Activated CD8-positive, alpha-beta memory T cell treated with anti-CD3 and anti-CD28 coated beads for 48 hours (primary cell): ENCODE measurements around the gene RAB6B.

Source experiments
- DNase-seq, 3 experiments: peaks; one replicate each; pipeline ENCODE4 v3.0.0-alpha.2; 2020; ENCODE audit warnings: low read depth in 2 of 3, low spot score in 2 of 3

Gene RAB6B

GRCh38 chr3:133881939-133882825 lies 13.5 kb downstream of the RAB6B start:
- DNase-seq: no peak

GRCh38 chr3:133881492-133881891 lies 14.2 kb downstream of the RAB6B start:
- DNase-seq: no peak

DNA sequence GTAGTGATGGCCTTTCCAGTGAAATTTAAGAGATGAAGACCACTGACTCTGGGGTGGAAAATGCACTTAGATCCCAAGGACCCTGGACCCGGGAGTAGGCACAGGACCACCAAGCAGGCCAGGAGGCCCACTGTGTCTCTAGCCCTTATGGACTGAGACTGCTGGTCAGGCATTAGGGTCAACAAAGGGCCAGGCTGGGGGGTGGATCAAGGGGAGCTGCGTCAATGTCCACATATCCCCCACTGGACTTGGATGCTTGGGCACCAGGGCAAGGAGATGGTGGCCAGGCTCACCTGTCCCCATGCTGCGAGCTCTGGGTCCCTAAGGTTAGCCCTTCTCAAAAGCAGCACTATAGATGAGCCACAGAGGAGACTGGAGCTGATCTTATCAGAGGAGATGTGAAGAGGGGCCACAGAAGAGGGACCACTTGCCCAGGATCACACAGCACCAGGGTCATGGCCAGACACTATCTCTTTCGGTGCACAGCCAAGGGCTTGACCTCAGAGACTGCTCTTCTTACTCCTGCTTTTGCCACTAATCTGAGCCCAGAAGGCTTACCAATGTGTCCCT lies 14.7 kb downstream of the RAB6B start:
- DNase-seq: no peak

- no peak for DNase-seq
These were observed 15.4 kb downstream of the RAB6B start for GRCh38 chr3:133880287-133880686.

- DNase-seq: no peak
These were observed 17.2 kb downstream of the RAB6B start for GRCh38 chr3:133878518-133878917.

- DNase-seq: no peak
These were observed 18.5 kb downstream of the RAB6B start for GRCh38 chr3:133877221-133877620.

- DNase-seq: no peak
These were observed 20.8 kb downstream of the RAB6B start for GRCh38 chr3:133874761-133875438.

GRCh38 chr3:133874344-133874743 lies 21.3 kb downstream of the RAB6B start:
- no peak for DNase-seq

- DNase-seq: no peak
These were observed 22.9 kb downstream of the RAB6B start for GRCh38 chr3:133872781-133873180.

DNA sequence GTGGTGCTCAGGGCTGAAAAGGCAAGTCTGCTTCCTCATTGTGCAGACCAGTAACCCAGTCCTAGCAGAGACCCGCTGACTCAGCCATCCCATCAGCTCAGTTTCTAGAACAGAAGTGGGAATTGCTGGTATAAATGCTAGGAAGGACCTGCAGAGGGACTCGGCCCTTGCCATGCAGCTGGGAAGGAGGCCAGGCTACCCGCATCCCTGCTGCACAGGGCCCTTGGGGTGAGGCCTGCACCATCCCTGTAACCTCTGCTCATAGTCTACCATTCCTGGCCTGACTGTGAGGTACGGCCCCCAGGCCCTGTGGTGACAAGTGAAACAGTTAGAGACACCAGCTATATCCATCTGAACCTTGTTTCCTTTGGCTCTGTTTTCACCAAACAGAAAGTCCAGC lies 23.5 kb downstream of the RAB6B start:
- no peak for DNase-seq

GRCh38 chr3:133871368-133872090 lies 24.2 kb downstream of the RAB6B start:
- DNase-seq: no peak

GRCh38 chr3:133870822-133871221 lies 24.9 kb downstream of the RAB6B start:
- DNase-seq: no peak

GRCh38 chr3:133869586-133869985 lies 26.1 kb downstream of the RAB6B start:
- DNase-seq: no peak

- DNase-seq: no peak
These were observed 26.8 kb downstream of the RAB6B start for GRCh38 chr3:133868758-133869475.

DNA sequence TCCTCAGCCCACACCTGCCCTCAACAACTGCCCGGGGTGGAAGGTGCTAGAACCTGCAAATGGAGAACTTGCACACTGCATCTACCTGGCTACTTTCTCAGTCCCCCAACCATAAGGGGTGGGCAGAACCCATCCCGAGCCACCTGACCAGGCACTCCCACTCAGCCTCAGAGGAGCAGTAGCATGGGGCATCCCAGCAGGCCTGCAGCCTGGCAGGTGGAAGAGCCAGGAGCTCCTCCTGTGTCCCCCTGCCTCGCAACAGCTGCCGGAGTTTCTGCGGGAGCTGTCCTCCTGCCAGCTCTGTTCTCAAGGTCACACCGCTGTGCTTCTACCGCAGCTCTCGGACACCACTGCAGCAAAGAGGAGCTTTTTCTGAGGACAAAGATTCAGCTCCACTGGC lies 27.5 kb downstream of the RAB6B start:
- no peak for DNase-seq

GRCh38 chr3:133866141-133866540 lies 29.5 kb downstream of the RAB6B start:
- no peak for DNase-seq

DNA sequence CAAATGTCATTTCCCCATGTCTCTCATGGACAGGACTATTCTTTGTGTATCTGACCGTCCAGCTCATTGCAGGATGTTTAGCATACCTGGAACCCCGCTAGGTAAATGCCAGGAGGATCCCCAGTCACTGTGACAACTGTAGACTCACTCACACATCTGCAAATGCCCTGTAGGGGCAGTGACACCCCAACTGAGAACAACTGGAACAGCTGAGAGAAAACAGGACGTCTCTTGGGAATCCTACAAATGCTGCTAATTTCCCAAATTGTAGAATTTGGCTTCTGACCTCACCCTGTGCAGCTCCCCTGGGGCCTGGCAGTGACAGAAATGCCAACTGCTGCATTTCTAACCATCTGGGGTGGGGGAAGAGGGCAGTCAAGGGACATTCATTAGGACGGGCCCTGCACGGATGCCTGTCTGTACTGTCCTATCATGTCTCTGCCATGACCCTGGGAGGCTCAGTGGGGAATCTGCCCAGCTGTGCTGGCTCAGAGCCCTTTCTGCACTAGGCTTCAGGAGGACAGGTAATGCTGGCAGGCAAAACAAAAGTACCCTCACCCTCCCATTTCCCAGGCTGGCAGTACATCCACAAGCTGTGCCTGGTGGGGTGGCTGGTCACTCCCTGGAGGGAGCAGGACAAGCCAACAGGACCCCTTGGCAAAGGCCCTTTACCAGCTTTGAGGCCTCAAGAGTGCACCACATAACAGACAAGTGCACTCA lies 30.4 kb downstream of the RAB6B start:
- DNase-seq: no peak

GRCh38 chr3:133864616-133865015 lies 31.1 kb downstream of the RAB6B start:
- no peak for DNase-seq

- no peak for DNase-seq
These were observed 31.8 kb downstream of the RAB6B start for GRCh38 chr3:133863911-133864310.

- no peak for DNase-seq
These were observed 33.5 kb downstream of the RAB6B start for GRCh38 chr3:133862161-133862560.
